ENCODE results near the gene MAP2K7.
"Not testable (repeated sequence)": the region's sequence is repeated elsewhere in the genome, so short reads cannot be mapped to it uniquely, and the experiment has no call there.

The MAP2K7 gene

DNA sequence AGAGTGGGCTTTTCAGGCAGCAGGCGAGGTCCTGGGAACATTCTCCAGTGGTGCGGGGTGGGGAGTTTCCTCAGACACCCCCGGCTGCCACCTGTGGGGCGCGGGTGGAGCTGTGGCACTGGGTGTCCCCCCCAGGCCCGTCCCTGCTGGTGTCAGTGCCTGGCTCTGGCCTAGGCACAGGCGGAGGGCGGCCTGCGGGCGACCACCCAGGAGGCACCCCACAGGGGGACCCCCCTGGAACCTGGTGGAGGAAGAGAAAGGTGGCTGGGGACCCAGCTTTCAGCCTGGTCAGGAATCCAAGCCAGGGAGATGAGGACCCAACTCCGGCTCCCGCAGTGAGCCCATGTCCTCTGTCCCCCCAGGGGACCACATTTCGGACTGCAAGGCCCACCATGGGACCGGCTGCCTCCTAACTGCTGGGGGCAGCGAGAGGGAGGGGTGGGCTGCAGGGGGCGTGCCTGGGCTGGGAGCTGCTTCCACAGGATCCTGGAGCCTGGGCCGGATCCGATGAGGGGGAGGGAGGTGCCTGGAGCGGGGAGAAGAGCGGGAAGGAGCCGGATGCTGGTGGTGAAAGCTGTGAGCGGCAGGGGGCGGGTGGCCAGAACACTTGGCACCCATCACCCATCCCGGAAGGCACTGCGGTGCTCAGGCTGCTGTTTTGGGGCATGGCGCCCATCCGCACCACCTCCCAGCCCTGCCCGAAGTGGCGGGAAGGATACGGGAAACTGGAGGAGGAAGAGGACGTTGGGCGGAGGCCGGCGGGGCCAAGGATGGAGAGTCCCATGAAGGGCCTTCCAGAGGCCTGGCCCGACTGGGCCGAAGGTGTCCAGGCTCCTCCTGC, 27.8 kb downstream of the MAP2K7 start:
- DNase-seq (ENCODE audit: low spot score), result no peak

DNA sequence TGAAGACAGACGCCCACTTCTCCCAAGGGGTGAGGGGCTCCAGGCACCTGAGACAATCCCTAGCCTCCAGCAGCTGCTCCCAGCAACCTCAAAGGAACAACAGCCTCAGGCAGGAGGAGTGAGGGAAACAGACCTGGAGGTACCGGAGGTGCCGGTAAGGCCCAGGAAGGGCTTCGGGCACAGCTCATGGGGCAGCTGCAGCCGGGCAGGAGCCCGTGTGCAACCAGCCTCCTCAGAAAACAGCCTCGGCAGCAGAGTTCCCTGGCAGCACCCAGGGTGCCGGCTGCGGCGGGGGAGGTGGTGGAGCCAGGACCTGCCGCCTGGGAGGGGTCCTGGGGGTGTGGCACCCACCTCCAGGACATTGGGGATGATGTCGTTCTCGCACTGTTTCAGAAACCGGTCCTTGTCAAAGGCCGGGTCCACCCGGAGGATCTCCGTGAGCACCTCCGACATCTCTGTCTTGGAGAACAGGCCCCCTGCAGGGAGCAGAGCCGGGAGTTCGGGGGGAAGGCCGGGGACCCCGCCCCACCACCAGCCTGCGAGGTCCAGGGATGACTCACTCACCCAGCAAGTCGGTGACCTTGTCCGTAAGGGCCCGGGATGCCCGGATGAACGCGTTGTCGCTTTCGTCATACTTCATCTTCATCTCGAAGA, 28.7 kb downstream of the MAP2K7 start:
- DNase-seq (ENCODE audit: low spot score), result no peak

DNA sequence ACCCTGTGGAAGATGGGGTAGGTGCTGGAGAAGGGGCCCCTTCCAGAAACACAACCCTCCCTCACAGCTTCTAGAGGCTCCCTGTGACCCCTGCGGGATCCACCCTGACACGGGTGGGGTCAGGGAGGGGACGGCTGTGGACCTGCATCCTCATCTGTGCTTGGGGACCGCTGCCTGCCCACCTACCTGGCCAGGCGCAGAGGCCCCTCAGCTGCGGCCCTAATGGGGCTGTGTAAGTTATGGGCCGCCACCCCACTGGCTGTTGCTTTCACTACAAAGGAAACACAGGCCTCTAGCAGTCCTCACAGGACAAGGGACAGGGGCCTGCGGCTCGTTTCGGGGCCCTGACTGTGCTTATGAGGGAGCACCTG, 29.2 kb downstream of the MAP2K7 start:
- no peak for DNase-seq (ENCODE audit: low spot score)

DNA sequence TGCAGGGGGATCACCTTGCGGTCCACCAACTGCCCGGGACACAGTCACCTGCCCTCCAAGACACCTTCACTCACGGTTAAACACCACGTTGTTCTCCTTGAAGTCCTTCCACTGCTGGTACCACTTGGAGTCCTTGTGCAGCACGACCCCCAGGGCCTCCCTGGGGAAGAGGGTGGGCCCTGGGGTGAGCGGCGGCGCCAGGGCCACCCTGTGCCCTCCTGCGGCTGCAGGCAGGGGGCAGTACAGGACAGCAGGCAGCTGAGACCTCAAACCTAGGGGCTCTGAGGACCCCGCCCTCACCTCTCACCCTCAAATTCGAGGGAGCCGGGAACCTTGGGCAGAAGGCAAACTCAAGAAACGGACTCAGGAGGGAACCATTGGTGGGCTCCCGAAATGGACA, 29.7 kb downstream of the MAP2K7 start:
- DNase-seq (ENCODE audit: low spot score), result no peak

DNA sequence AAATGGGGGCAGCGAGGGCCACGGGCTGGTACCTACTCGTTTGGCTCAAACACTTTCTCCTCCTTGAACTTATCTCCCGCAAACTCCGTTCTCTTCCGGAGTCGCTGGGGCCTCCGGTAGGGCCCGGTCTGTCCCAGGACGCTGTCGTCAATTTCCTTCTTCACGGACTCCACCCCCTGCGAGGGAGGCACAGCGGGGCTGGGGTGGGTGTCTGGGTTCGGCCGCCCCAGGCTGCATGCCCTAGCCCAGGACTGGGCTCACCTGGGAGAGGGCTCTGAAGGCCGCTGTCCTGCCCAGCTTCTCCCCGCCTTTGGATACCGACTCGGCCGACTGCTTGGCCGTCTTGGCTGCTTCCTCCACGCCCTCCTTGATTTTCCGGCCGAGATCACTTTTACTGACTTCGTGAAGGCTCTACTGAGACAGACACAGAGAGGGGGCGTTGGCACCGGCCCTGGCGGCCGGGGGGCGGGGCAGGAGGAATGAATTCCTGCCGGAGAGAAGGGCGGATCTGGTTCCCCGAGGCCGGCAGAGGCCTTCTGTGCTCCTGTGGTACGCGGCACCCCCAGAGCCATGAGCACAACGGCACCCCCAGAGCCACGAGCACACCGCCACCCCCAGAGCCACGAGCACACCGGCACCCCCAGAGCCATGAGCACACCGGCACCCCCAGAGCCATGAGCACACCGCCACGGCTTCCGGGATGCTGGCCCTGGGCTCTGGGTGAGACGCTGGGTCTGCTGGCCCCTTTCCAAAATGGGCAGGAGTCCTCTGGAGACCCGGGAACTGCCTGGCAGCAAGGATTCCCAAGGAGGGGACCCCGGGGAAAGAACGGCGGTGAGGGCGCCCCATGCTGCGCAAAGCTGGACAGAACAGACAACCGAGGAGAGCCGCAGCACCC, 30.4 kb downstream of the MAP2K7 start:
- no peak for DNase-seq (ENCODE audit: low spot score)

DNA sequence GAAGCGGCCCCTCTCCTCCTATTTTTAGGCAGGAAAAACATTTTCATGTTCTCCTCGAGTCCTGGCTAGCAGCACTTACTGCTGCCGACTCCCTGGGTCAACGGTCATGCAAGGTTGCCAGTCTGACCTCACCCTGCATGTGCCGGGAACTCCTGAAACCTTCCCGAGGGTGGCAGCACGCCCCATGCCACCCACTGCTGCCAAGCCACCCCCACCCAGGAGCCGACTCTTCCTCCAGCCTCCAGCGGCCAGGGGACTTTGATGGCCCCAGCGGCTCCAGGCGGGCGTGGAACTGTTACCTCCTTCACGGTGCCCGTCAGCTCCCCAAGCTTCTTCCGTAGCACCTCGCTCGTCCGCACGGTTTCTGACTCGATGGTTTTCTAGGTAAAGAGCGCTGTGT, 31.1 kb downstream of the MAP2K7 start:
- no peak for DNase-seq (ENCODE audit: low spot score)

DNA sequence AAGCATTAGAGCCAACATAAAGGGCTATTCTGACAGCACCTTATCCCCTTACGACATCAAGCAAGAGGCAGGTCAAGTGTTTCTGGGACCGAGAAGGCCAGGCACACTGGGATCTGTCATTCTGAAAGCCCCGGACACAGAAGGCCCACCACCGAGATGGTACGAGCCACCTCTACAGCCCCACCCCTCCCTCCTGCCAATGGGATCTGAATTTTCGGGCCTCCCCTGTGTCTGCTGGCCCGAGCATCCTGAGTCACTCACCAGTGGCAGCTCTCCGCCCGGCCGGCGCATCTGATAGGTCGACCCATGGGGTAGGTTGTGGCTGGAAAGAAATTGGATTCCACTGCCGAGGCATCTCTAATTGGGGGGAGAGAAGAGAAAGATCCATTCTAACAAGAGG, 37.2 kb downstream of the MAP2K7 start:
- DNase-seq (ENCODE audit: low spot score), result no peak

DNA sequence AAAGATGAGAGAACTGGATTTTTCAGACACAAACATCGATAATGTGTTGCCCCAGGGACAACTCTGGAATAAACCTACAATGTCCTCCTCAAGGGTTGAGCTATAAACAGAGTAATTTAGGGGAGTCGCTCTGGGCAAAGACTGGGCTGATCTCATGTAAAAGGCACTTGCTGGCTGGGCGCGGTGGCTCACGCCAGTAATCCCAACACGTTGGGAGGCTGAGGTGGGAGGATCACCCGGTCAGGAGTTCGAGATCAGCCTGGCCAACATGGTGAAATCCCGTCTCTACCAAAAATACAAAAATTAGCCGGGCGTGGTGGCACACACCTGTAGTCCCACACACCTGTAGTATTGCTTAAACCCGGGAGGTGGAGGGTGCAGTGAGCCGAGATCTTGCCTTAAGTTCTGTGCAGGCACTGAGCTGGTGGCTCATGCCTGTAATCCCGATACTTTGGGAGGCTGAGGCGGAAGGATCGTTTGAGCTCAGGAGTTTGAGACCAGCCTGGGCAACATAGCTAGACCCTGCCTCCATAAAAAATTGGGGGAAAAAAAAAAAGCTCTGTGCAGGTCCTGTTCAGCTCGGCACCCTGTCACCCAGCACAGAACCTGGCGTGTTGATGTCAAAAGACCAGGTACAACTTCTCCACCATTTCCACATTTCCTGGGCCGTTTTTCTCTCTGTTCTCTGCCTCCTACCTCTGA, 38.4 kb downstream of the MAP2K7 start:
- DNase-seq (ENCODE audit: low spot score), result no peak

DNA sequence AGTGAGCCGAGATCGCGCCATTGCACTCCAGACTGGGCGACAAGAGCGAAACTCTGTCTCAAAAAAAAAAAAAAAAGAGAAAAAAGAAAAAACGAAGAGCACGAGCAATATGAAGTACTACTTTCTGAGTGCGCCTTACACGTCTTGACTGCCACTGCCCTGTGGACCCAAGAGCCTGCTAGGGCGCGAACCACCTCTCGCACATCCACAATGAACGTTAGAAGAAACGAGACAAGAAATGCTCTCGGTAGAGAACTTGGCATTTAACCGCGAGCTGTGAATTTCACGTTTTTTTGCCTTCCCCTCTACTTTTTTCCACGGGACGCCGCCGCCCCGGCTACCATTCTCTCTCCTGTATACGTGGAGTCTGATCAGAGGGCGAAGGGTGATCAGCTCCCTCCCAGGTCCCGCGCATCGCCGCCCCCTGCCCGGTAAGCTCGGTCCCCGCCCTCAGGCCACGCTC, 39.3 kb downstream of the MAP2K7 start:
- DNase-seq (ENCODE audit: low spot score), result no peak

DNA sequence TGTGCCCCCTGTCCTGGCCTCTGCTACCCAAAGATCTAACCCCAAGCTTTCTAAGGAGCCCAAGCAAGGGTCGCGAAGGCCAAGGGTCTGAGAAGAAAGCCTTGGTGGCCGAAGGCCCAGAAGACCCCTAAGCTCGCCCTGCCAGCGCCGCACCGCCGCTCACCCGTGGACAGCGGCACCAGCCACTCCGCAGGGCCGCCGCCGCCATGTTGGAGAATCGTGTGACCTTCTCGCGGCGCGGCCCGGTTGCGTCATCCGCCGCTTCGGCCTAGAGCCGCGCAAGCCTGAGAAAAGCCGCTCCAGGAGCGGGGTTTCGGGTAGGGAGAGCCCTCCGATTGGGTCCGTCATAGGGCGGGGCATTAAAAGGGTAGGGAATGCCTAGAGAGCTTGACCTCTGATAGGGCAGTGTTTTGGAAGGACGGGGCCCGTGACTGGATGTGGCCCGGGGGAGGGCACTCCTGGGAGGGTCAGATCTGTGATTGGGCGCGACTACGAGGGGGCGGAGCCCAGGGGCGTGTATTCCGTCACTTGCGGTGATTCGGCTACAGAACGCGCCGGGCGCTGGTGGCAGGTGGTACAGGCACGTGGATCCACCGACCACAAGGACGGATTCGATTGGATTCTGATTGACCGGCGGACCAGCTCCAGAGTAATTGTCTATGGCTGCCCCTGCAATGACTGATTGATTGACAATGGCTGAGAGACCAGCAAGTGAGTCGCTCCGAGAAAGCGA, 39.9 kb downstream of the MAP2K7 start, which contains the start of gene TIMM44:
TSS of gene TIMM44 (minus strand) at position 223 of the 733 bp plus-strand sequence. CDS start at position 208, 15 bp downstream.
- DNase-seq (ENCODE audit: low spot score), result peak; percentile 99

DNA sequence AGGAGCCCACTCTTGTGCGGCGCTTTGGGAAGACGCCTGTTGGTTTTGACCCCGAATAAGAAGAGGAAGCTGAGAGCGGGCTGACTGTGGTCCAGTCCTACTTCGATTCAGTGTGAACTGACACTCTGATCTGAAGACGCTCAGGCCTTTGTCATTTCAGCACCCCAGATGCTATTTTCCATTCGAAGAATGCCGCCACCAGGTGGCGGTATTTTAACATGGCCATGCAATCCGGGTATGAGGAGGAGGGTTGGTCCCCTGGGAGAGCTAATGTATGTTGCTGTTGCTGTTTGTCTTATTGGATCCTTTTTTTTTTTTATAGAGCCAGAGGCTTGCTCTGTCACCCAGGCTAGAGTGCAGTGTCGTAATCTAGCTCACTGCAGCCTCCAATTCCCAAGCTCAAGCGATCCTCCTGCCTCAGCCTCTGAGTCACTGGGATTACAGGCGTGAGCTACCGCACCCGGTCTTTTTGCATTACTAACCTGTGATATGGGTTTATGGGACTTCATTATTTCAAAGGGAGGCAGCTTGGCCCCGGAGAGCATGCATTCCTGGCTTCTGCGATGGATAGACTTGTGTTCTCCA, 40.6 kb downstream of the MAP2K7 start:
- DNase-seq (ENCODE audit: low spot score), result peak; percentile 87

DNA sequence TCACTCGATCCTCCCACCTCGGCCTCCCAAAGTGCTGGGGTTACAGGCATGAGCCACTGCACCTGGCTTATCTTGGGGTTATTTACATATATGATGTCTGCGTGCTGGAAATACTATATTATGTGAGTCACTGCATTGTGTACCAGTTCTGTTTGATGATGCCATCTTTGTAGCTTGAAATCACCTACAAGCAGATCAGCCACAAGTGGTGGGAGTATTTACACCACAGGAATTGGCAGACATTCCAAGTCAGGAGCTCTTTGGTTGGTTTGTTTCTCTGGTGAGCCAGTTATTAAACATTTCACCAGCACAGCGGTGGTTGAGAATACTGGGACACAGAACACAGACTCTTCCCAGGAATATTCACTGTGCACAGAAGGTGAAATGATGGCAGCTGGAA, 44.3 kb downstream of the MAP2K7 start:
- no peak for DNase-seq (ENCODE audit: low spot score)

DNA sequence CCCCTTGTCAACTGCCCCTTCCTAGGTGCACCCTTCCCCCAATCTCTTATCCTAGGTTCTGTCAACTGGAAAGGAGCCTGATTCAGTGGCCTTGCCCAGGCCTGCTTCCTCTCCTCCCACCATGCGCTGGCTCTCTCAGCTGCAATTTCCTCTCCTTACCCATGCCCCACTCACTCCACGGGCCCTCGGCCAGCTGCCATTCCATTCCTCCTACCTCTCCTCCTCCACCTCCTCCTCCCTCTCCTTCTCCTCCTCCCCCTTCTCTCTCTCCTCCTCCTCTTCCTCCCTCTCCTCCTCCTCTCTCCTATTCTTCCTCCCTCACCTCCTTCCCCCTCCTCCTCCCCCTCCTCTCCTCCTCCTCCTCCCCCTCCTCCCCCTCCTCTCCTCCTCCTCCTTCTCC, 49.4 kb downstream of the MAP2K7 start:
- no peak for DNase-seq (ENCODE audit: low spot score)

DNA sequence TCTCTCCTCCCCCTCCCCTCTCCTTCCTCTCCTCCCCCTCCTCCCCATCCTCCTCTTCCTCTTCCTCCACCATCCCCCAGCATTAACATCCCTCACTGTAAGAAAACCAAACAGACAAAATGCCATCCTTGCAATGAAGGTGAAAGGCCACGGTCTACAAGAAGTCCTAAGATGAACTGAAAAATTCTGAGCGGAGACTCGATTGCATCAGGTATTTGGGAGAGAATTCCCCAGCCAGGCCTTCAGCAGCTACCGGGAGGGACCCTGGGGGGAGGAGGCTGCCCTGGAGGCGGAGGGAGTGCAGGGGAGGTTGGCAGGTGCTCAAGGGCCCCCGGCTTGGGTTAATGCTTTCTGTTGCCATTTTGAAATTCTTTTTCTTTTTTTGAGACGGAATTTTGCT, 49.9 kb downstream of the MAP2K7 start:
- DNase-seq (ENCODE audit: low spot score), result no peak

DNA sequence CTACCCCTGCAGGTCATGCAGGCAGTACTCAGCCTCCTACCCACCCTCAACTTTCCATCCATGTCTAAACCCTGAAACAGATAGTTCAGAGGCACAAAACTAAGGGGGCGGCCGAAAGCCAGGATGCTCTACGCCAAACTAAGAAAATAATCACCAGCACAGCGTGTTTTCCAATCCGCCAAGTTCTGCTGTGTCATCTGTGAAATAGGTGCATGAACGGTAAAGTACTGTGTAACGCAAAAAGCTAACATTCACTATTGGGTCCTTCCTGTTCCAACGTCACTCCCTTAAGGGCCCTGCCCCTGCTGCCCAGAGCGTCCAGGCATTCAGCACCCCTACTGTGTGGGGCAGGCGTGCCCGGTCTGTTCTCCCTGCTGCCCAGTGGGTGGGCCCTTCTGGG, 52.0 kb downstream of the MAP2K7 start:
- DNase-seq (ENCODE audit: low spot score), result no peak

DNA sequence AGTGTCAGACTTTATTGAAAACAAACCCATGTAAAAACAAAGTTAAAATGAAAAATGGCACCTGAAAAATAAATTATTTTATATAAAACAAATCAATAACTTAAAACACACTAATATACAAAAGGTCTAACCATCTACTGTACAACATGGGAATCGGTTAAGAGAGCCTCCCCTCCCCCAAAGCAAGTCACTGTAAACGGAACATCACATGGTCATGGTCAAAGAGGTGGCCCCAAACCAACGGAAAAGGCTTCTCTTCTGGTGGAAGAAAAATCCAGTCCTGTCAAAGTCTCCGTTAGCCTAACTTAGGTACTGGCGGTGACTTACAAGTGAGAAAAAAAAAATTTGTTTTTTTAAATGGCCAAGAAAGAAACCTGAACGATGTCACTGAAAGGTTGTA, 55.5 kb downstream of the MAP2K7 start:
- no peak for DNase-seq (ENCODE audit: low spot score)

DNA sequence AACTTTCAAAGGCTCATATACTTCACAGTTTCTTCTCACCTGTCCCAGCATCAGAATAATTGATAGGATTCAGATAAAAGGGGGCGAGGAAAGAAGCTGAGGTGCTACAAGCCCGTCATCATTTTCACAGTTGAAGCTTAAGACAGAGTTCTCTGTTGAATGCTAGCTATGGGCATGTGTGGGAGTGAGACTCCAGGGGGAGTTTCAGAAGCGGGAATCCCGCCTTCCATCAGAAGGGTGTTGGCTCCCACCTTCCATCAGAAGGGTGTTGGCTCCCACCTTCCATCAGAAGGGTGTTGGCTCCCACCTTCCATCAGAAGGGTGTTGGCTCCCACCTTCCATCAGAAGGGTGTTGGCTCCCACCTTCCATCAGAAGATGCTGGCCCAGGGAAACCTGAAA, 57.4 kb downstream of the MAP2K7 start:
- DNase-seq (ENCODE audit: low spot score), result not testable (repeated sequence)

DNA sequence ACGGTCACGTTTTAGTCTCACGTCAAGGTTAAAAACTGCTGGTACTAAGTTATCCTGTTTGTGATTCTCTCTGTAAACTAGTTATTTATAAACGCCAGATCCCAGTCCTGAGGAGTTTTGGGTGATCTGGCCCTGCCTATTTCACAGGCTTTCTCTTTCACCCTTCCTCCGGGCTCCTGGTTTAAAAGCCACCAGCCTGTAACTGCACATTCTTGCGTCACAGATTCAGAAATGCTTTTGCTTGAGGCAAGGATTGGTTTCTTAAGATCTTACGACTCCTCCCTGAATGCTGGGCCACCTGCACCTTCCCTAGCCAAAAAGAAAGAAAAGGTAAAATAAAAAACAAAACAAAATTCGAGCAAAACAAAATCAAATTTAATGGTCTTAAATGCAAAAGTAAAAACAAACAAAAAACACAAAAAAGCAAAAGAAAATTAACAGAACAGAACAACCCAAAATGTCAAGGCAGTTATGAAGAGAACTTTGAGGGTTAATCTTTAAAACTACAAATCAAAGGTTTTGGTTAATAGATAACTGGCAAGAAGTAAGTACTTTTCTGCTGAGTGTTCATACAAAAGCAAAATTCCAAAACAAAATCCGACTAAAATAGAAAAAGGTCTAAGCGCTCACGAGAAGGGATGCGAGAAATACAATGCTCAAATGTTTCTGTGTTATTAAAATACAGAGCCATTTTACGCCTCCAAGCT, 58.4 kb downstream of the MAP2K7 start:
- no peak for DNase-seq (ENCODE audit: low spot score)

DNA sequence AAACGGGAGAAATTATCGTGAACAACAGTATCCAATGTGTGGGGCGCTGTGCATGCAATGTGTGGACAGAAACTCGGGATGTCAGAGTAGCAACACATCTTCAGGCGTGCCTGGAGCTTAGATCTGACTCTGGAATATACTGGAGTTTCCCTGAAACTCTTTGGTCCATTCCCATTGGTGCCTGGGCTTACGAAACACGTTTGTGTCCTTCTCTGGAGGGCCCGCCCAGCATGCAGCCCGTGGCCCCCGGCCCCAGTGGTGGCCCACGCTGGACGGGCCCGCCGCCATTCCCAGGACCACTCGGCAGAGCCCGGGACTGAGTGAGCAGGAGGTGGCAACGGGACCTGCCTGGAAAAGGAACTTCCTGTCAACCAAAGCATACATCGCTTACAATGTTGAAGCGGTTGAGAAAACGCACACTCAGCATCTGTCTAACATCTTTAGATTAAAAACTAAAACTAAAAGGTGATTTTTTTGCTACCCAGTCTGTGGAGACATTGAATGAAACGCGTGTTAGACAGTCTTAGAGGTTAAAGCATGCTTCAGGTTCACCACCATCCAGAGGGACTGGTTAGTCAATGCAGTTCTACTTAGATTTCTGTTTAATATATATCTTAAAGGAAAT, 59.1 kb downstream of the MAP2K7 start:
- no peak for DNase-seq (ENCODE audit: low spot score)

DNA sequence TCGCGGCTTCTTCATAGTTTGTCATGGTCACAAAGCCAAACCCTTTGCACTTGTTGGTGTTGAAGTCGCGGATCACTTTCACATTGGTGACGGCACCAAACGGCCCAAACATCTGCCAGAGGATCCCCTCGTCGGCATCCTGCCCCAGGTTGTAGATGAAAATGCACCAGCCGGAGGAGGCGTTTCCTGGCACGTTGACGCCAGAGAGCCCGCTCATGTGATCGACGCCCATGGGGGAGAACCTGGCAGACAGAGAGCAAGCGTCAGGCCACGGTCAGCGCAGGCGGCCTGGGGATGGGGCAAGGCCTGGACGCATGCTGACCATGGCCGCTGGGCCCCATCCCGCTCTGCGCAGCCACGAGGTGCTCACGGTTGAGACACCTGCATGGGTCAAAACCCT, 59.9 kb downstream of the MAP2K7 start:
- DNase-seq (ENCODE audit: low spot score), result no peak
